DND-41 (cell line): ENCODE data around the gene CCDC174.

Experiments used
- ATAC-seq: fragments of 200-7000 bp; cut with Tn5 transposase; 3 replicates; pipeline ENCODE4 v1.9.1; 2021; ENCODE audit warnings: low read depth; ENCODE audit not compliant: insufficient read depth
- DNase-seq: peaks from one replicate; pipeline ENCODE4 v3.0.0-alpha.2; 2020
- H2AFZ ChIP-seq: 2 replicates; pipeline ENCODE4 v1.6.0; 2012; ENCODE audit warnings: low read depth, low read length
- H3K27ac ChIP-seq: 2 replicates; pipeline ENCODE4 v1.5.1; 2012; ENCODE audit warnings: low read length, inconsistent platforms
- H3K27me3 ChIP-seq: fragments of 200-600 bp; sonication (generic); 2 replicates; pipeline ENCODE4 v1.6.0; 2012; ENCODE audit warnings: low read length, mild to moderate bottlenecking, inconsistent platforms; ENCODE audit not compliant: insufficient read depth, poor library complexity
- H3K36me3 ChIP-seq: 2 replicates; pipeline ENCODE4 v1.5.1; 2012; ENCODE audit warnings: low read length, inconsistent platforms; ENCODE audit not compliant: insufficient read depth
- H3K4me1 ChIP-seq: 2 replicates; pipeline ENCODE4 v1.5.1; 2012; ENCODE audit warnings: mild to moderate bottlenecking, low read length; ENCODE audit not compliant: insufficient read depth
- H3K4me2 ChIP-seq: 2 replicates; pipeline ENCODE4 v1.6.0; 2012; ENCODE audit warnings: mild to moderate bottlenecking, moderate library complexity, low read length, inconsistent platforms; ENCODE audit not compliant: insufficient read depth
- H3K4me3 ChIP-seq, 2 experiments: fragments of 200-600 bp in 1 of 2; shearing (Covaris generic) in 1 of 2; 2 replicates each; pipeline ENCODE4 v1.5.1; 2012 to 2016; ENCODE audit warnings: inconsistent platforms in 2 of 2, low read length in 2 of 2, mild to moderate bottlenecking in 2 of 2, low read depth in 1 of 2, moderate library complexity in 1 of 2
- H3K79me2 ChIP-seq: 2 replicates; pipeline ENCODE4 v1.6.0; 2012; ENCODE audit warnings: low read length, inconsistent platforms; ENCODE audit not compliant: insufficient read depth
- H3K9ac ChIP-seq: 2 replicates; pipeline ENCODE4 v1.6.0; 2012; ENCODE audit warnings: low read depth, mild to moderate bottlenecking, inconsistent platforms, low read length, moderate library complexity
- H3K9me3 ChIP-seq: 2 replicates; pipeline ENCODE4 v1.5.1; 2012; ENCODE audit warnings: low read length, moderate library complexity, mild to moderate bottlenecking, inconsistent platforms; ENCODE audit not compliant: insufficient read depth, severe bottlenecking
- H4K20me1 ChIP-seq: 2 replicates; pipeline ENCODE4 v1.6.0; 2012; ENCODE audit warnings: low read length; ENCODE audit not compliant: insufficient read depth
- CTCF ChIP-seq: IDR thresholded peaks from 2 replicates; pipeline ENCODE4 v1.5.1; 2012; ENCODE audit warnings: borderline replicate concordance, low read length, moderate library complexity, mild to moderate bottlenecking; ENCODE audit not compliant: poor library complexity, severe bottlenecking; ENCODE audit errors: extremely low read depth
- EZH2 ChIP-seq: IDR thresholded peaks from 3 replicates; pipeline ENCODE4 v1.6.1; 2012; ENCODE audit warnings: borderline replicate concordance, low read depth, mild to moderate bottlenecking, moderate library complexity, low read length, inconsistent platforms; ENCODE audit not compliant: severe bottlenecking

Gene CCDC174

GRCh38 chr3:14664170-14664569 lies 12.6 kb downstream of the CCDC174 start:
- TF ChIP-seq CTCF: no peak
- no peak for TF ChIP-seq EZH2
- H3K4me3 ChIP-seq: no peak overlapping the region
- H3K4me2 ChIP-seq: no peak overlapping the region
- DNase-seq (no peak), ATAC-seq (no peak)
- H3K27me3 ChIP-seq: no peaks in the 10 kb centered on the region
- H3K27ac ChIP-seq: no peak overlapping the region
- H3K79me2 ChIP-seq: no peaks in the 10 kb centered on the region
- no peaks in the 10 kb centered on the region for H3K9me3 ChIP-seq
- H3K4me1 ChIP-seq: no peaks in the 10 kb centered on the region
- no peak overlapping the region for H2AFZ ChIP-seq
- peaks cover 99% of the 10 kb centered on the region for H3K36me3 ChIP-seq
- no peaks in the 10 kb centered on the region; the same call in 1 of the 2 replicates for H4K20me1 ChIP-seq
- H3K9ac ChIP-seq: no peak overlapping the region

GRCh38 chr3:14672588-14672987 lies 21.0 kb downstream of the CCDC174 start:
- DNase-seq: no peak
- TF ChIP-seq CTCF (no peak), EZH2 (no peak)
- Histone ChIP-seq H3K36me3 (peaks cover 71% of the 10 kb centered on the region), H3K79me2 (no peaks in the 10 kb centered on the region), H3K27me3 (no peaks in the 10 kb centered on the region), H2AFZ (no peak overlapping the region), H3K9ac (no peak overlapping the region), H3K4me1 (no peaks in the 10 kb centered on the region), H4K20me1 (no peaks in the 10 kb centered on the region), H3K9me3 (no peaks in the 10 kb centered on the region), H3K4me3 (no peak overlapping the region), H3K27ac (no peak overlapping the region), H3K4me2 (no peak overlapping the region)
- no peak for ATAC-seq

- H3K27ac ChIP-seq: no peak within 1 kb of the TSS; the same call in 1 of the 2 replicates
- peaks cover 49% of the 10 kb centered on the region for H3K36me3 ChIP-seq
- no peak for TF ChIP-seq CTCF
- no peak for TF ChIP-seq EZH2
- H3K27me3 ChIP-seq: no peaks in the 10 kb centered on the region
- H3K9me3 ChIP-seq: peaks cover 1% of the 10 kb centered on the region
- no peaks in the 10 kb centered on the region for H4K20me1 ChIP-seq
- no peak within 1 kb of the TSS for H3K4me2 ChIP-seq
- H3K4me1 ChIP-seq: no peaks in the 10 kb centered on the region
- no peak for DNase-seq
- no peak within 1 kb of the TSS for H3K9ac ChIP-seq
- no peak within 1 kb of the TSS for H3K4me3 ChIP-seq
- no peak within 1 kb of the TSS for H2AFZ ChIP-seq
- ATAC-seq: no peak
- H3K79me2 ChIP-seq: no peaks in the 10 kb centered on the region
Measured at GRCh38 chr3:14674841-14675240, 23.3 kb downstream of the CCDC174 start, which contains the start of gene C3orf20. Gene C3orf20 (plus strand): TSS chr3:14675141. CDS start chr3:14682714, 7,573 bp downstream.

GRCh38 chr3:14676881-14677280 lies 25.3 kb downstream of the CCDC174 start:
- no peak for ATAC-seq
- H3K4me1 ChIP-seq: no peaks in the 10 kb centered on the region
- no peak overlapping the region for H3K4me2 ChIP-seq
- no peak overlapping the region for H3K4me3 ChIP-seq
- H3K9ac ChIP-seq: no peak overlapping the region
- peaks cover 29% of the 10 kb centered on the region for H3K36me3 ChIP-seq
- no peaks in the 10 kb centered on the region for H4K20me1 ChIP-seq
- H3K27me3 ChIP-seq: no peaks in the 10 kb centered on the region
- no peak for DNase-seq
- peaks cover 4% of the 10 kb centered on the region for H3K9me3 ChIP-seq
- TF ChIP-seq EZH2 (no peak), CTCF (no peak)
- H2AFZ ChIP-seq: no peak overlapping the region
- no peak overlapping the region for H3K27ac ChIP-seq
- H3K79me2 ChIP-seq: no peaks in the 10 kb centered on the region
